Endothelial cell of umbilical vein (primary cell): ENCODE results near the gene RMI2.

Experiments used
- EZH2 ChIP-seq: IDR thresholded peaks from 2 replicates; pipeline ENCODE4 v1.6.1; 2012; ENCODE audit warnings: borderline replicate concordance, low read depth, mild to moderate bottlenecking, moderate library complexity, low read length, inconsistent platforms; ENCODE audit not compliant: severe bottlenecking
- JUN ChIP-seq: IDR thresholded peaks from 2 replicates; pipeline ENCODE4 v1.6.1; 2011; ENCODE audit warnings: borderline replicate concordance, low read depth; ENCODE audit not compliant: insufficient read length, insufficient read depth
- POLR2A ChIP-seq: IDR thresholded peaks from 2 replicates; pipeline ENCODE4 v1.6.1; 2012; ENCODE audit warnings: low read depth, mild to moderate bottlenecking, control low read depth, low read length
- POLR2AphosphoS5 ChIP-seq: IDR thresholded peaks from 2 replicates; pipeline ENCODE4 v1.6.1; 2012; ENCODE audit warnings: low read depth, mild to moderate bottlenecking, control low read depth, low read length, moderate library complexity; ENCODE audit not compliant: insufficient read depth
- TF ChIP-seq, protein P1 (sequence below), 2 donors: IDR thresholded peaks; 1 replicate in 1 of 2; 2 replicates in 1 of 2; pipeline ENCODE4 v1.5.1; 2011; ENCODE audit warnings: low read length in 2 of 2, mild to moderate bottlenecking in 2 of 2, moderate library complexity in 2 of 2, control low read depth in 1 of 2, inconsistent platforms in 1 of 2, low read depth in 1 of 2; ENCODE audit not compliant: insufficient read depth in 1 of 2; ENCODE audit errors: extremely low read depth in 1 of 2

DNA sequence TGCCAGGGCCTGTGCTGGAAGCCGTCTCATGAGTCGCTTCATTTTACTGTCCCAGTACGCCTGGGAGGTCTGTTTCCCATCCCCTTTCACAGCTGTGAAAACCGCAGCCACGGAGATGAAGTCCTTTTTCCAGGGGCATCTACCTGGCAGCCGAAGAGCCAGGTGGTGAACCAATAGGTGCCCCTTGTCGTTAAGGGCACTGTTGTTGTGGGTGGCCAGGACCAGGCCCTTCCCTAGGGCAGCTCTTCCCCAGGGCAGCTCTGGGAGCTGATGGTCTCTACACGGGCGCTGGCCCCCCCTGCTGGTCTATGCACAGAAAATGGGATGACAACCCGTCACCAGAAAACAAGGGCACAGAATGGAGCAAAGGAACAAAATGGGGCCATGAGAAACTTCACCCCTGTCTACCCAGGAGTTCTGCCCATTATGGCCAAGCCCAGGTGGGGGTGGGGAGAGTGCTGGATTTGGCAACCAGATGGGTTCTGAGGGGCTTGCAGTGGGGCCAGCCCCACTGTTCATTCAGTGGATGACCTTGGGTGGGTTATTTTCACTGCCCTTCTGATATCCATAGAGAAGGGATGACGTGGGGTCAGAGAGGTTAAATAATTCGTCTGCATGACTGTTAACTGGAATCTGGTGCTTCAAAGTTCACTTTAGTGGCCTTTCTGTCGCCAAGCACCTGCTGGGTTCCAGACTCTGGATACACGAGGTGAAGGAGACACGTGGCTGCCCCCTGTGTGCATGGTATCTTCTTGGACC lies 11.5 kb downstream of the RMI2 start:
- TF ChIP-seq POLR2AphosphoS5 (no peak), POLR2A (no peak), EZH2 (no peak), JUN (no peak)
- TF ChIP-seq, protein P1, sequence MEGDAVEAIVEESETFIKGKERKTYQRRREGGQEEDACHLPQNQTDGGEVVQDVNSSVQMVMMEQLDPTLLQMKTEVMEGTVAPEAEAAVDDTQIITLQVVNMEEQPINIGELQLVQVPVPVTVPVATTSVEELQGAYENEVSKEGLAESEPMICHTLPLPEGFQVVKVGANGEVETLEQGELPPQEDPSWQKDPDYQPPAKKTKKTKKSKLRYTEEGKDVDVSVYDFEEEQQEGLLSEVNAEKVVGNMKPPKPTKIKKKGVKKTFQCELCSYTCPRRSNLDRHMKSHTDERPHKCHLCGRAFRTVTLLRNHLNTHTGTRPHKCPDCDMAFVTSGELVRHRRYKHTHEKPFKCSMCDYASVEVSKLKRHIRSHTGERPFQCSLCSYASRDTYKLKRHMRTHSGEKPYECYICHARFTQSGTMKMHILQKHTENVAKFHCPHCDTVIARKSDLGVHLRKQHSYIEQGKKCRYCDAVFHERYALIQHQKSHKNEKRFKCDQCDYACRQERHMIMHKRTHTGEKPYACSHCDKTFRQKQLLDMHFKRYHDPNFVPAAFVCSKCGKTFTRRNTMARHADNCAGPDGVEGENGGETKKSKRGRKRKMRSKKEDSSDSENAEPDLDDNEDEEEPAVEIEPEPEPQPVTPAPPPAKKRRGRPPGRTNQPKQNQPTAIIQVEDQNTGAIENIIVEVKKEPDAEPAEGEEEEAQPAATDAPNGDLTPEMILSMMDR (IDR thresholded peaks at IDR 0.05; ENCODE audit: extremely low read depth in 1 of 2, insufficient read depth in 1 of 2, low read depth in 1 of 2, low read length in 2 of 2): peak; percentile 65 to 83
